SIG-M5 treated with dmso at 0.1 percent for 504 hours (cell line): ENCODE data around the gene ACY1.

Experiments used
- DNase-seq: peaks from one replicate; lab custom pipeline; 2025; ENCODE audit not compliant: unreplicated experiment; lab: John Stamatoyannopoulos, UW

The ACY1 gene

GRCh38 chr3:51982838-51983577 lies at the start of gene ACY1:
Gene ACY1 (plus strand): TSS chr3:51983535. CDS start chr3:51984065, 530 bp downstream.
- DNase-seq, result peak; percentile 86

- no peak for DNase-seq
Measured at GRCh38 chr3:51934139-51934850, 49.0 kb upstream of the ACY1 start.

- DNase-seq, result no peak
Measured at GRCh38 chr3:51934991-51935885, 48.1 kb upstream of the ACY1 start.

GRCh38 chr3:51935886-51936755 lies 47.2 kb upstream of the ACY1 start:
- no peak for DNase-seq

- DNase-seq, result no peak
Measured at GRCh38 chr3:51937014-51937413, 46.3 kb upstream of the ACY1 start.

GRCh38 chr3:51937611-51938450 lies 45.5 kb upstream of the ACY1 start:
- DNase-seq, result no peak

- no peak for DNase-seq
Measured at GRCh38 chr3:51938780-51939425, 44.4 kb upstream of the ACY1 start.

- peak; percentile 20 for DNase-seq
Measured at GRCh38 chr3:51940648-51941462, 42.5 kb upstream of the ACY1 start.

GRCh38 chr3:51941463-51941797 lies 41.9 kb upstream of the ACY1 start:
- no peak for DNase-seq

GRCh38 chr3:51941798-51942602 lies 41.3 kb upstream of the ACY1 start, which contains the start of the genes PARP3 and RRP9:
Gene PARP3 (plus strand): TSS chr3:51942363. CDS start chr3:51943356, 993 bp downstream.
Gene RRP9 (minus strand): TSS chr3:51941904. CDS start chr3:51941867, 37 bp downstream.
- DNase-seq, result peak; percentile 100

- DNase-seq, result peak; percentile 28
Measured at GRCh38 chr3:51942603-51943450, 40.5 kb upstream of the ACY1 start.

GRCh38 chr3:51943451-51944391 lies 39.6 kb upstream of the ACY1 start:
- DNase-seq, result no peak

GRCh38 chr3:51944451-51945021 lies 38.8 kb upstream of the ACY1 start:
- DNase-seq, result no peak

GRCh38 chr3:51945031-51945840 lies 38.1 kb upstream of the ACY1 start:
- no peak for DNase-seq
